Measurements from ENCODE around the gene DMTF1. TPM values are rescaled to one million over a fixed set of nuclear protein-coding genes. Genes with fewer than 3 reads are reported as not detected.

The DMTF1 gene
- polyA plus RNA-seq, 1 donor (not counting 4 experiments of a cell fraction or from before 2014, with no cell fraction given), result 98.4 TPM

GRCh38 chr7:87178320-87178719, 26.1 kb downstream of the DMTF1 start:
- no peak for DNase-seq (ENCODE audit: low read depth, low spot score)
- Histone ChIP-seq H3K9me3 (ENCODE audit: control insufficient read depth, low read depth, low read length) (no peaks in the 10 kb centered on the region), H3K27ac (ENCODE audit: control insufficient read depth, insufficient read depth, low read length) (no peak overlapping the region), H3K9ac (ENCODE audit: control insufficient read depth, extremely low read depth, insufficient read depth, low read length) (no peak overlapping the region), H3K4me1 (ENCODE audit: control insufficient read depth, extremely low read depth, insufficient read depth, low read length) (no peaks in the 10 kb centered on the region), H3K27me3 (ENCODE audit: control insufficient read depth, extremely low read depth, insufficient read depth, low read length) (no peaks in the 10 kb centered on the region), H3K4me3 (ENCODE audit: control insufficient read depth in 2 of 3, extremely low read depth in 1 of 3, insufficient read depth in 2 of 3, low read depth in 1 of 3, low read length in 3 of 3) (no peak overlapping the region), H2AFZ (ENCODE audit: control insufficient read depth, low read length) (no peak overlapping the region), H4K20me1 (ENCODE audit: control insufficient read depth, extremely low read depth, insufficient read depth, low read length) (no peaks in the 10 kb centered on the region), H3K79me2 (ENCODE audit: control insufficient read depth, insufficient read depth, low read length) (no peaks in the 10 kb centered on the region), H3K4me2 (ENCODE audit: control insufficient read depth, extremely low read depth, insufficient read depth, low read depth, low read length) (no peak overlapping the region), H3K36me3 (ENCODE audit: control insufficient read depth in 2 of 2, extremely low read depth in 1 of 2, insufficient read depth in 2 of 2, low read length in 2 of 2) (peaks cover 12 to 29% of the 10 kb centered on the region in 2 experiments), H3K9me1 (ENCODE audit: control insufficient read depth, extremely low read depth, insufficient read depth, low read length) (no peaks in the 10 kb centered on the region)
- dilution Hi-C loops (cut with MboI; ENCODE audit: extremely low pct_ligation_motif_present, low sequenced_read_pairs), result no loop called here
- no peak for FAIRE-seq
- TF ChIP-seq, protein P1, sequence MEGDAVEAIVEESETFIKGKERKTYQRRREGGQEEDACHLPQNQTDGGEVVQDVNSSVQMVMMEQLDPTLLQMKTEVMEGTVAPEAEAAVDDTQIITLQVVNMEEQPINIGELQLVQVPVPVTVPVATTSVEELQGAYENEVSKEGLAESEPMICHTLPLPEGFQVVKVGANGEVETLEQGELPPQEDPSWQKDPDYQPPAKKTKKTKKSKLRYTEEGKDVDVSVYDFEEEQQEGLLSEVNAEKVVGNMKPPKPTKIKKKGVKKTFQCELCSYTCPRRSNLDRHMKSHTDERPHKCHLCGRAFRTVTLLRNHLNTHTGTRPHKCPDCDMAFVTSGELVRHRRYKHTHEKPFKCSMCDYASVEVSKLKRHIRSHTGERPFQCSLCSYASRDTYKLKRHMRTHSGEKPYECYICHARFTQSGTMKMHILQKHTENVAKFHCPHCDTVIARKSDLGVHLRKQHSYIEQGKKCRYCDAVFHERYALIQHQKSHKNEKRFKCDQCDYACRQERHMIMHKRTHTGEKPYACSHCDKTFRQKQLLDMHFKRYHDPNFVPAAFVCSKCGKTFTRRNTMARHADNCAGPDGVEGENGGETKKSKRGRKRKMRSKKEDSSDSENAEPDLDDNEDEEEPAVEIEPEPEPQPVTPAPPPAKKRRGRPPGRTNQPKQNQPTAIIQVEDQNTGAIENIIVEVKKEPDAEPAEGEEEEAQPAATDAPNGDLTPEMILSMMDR (optimal IDR thresholded peaks at IDR 0.05 in 1 of 3, IDR thresholded peaks at IDR 0.05 in 1 of 3, conservative IDR thresholded peaks at IDR 0.05 in 1 of 3; ENCODE audit: extremely low read depth in 1 of 3, insufficient read depth in 2 of 3, low read length in 3 of 3), result no peak
- no peak for TF ChIP-seq EZH2 (IDR thresholded peaks at IDR 0.05; ENCODE audit: low read length)

- TF ChIP-seq EZH2 (IDR thresholded peaks at IDR 0.05; ENCODE audit: low read length), result no peak
- TF ChIP-seq, protein P1 (optimal IDR thresholded peaks at IDR 0.05 in 1 of 3, IDR thresholded peaks at IDR 0.05 in 1 of 3, conservative IDR thresholded peaks at IDR 0.05 in 1 of 3; ENCODE audit: extremely low read depth in 1 of 3, insufficient read depth in 2 of 3, low read length in 3 of 3), result no peak
- Histone ChIP-seq H3K4me2 (ENCODE audit: control insufficient read depth, extremely low read depth, insufficient read depth, low read depth, low read length) (no peak overlapping the region), H3K9me1 (ENCODE audit: control insufficient read depth, extremely low read depth, insufficient read depth, low read length) (no peaks in the 10 kb centered on the region), H3K4me1 (ENCODE audit: control insufficient read depth, extremely low read depth, insufficient read depth, low read length) (peaks cover 2% of the 10 kb centered on the region), H3K27me3 (ENCODE audit: control insufficient read depth, extremely low read depth, insufficient read depth, low read length) (no peaks in the 10 kb centered on the region), H3K27ac (ENCODE audit: control insufficient read depth, insufficient read depth, low read length) (no peak overlapping the region), H4K20me1 (ENCODE audit: control insufficient read depth, extremely low read depth, insufficient read depth, low read length) (no peaks in the 10 kb centered on the region), H3K79me2 (ENCODE audit: control insufficient read depth, insufficient read depth, low read length) (no peaks in the 10 kb centered on the region), H3K4me3 (ENCODE audit: control insufficient read depth in 2 of 3, extremely low read depth in 1 of 3, insufficient read depth in 2 of 3, low read depth in 1 of 3, low read length in 3 of 3) (no peak overlapping the region), H2AFZ (ENCODE audit: control insufficient read depth, low read length) (no peak overlapping the region), H3K9ac (ENCODE audit: control insufficient read depth, extremely low read depth, insufficient read depth, low read length) (no peak overlapping the region), H3K36me3 (ENCODE audit: control insufficient read depth in 2 of 2, extremely low read depth in 1 of 2, insufficient read depth in 2 of 2, low read length in 2 of 2) (peaks cover 7 to 28% of the 10 kb centered on the region in 2 experiments), H3K9me3 (ENCODE audit: control insufficient read depth, low read depth, low read length) (no peaks in the 10 kb centered on the region)
- no peak for DNase-seq (ENCODE audit: low read depth, low spot score)
- FAIRE-seq, result no peak
- dilution Hi-C loops (cut with MboI; ENCODE audit: extremely low pct_ligation_motif_present, low sequenced_read_pairs), result no loop called here
These were observed 26.9 kb downstream of the DMTF1 start for GRCh38 chr7:87179180-87179579.
